Left ventricle myocardium inferior (tissue), 1 donor: Measurements from ENCODE around the gene MYO5B. TPM values are rescaled to one million over a fixed set of nuclear protein-coding genes. Genes with fewer than 3 reads are reported as not detected.

Experiments used
- DNase-seq: peaks from one replicate; pipeline ENCODE4 v3.0.0-alpha.2; 2020
- H3K27ac ChIP-seq: fragments of 200-600 bp; replicated peaks from 2 replicates; pipeline ENCODE4 v1.8.0; 2021
- H3K27me3 ChIP-seq: fragments of 200-600 bp; 2 replicates; pipeline ENCODE4 v1.8.0; 2021; ENCODE audit warnings: low read depth
- H3K36me3 ChIP-seq: fragments of 200-600 bp; 2 replicates; pipeline ENCODE4 v1.8.0; 2021
- H3K4me1 ChIP-seq: fragments of 200-600 bp; 2 replicates; pipeline ENCODE4 v1.8.0; 2021
- H3K4me3 ChIP-seq: fragments of 200-600 bp; 2 replicates; pipeline ENCODE4 v1.8.0; 2021; ENCODE audit warnings: mild to moderate bottlenecking, moderate library complexity
- H3K9me3 ChIP-seq: fragments of 200-600 bp; replicated peaks from 2 replicates; pipeline ENCODE4 v1.8.0; 2021
- CTCF ChIP-seq: fragments of 200-600 bp; IDR thresholded peaks from 2 replicates; pipeline ENCODE4 v1.8.0; 2021; ENCODE audit warnings: antibody characterized with exemption, mild to moderate bottlenecking, borderline replicate concordance
- intact Hi-C: fragments of 100-400 bp; cut with micrococcal nuclease; formaldehyde crosslinking; loops from one replicate; pipeline ENCODE4 v1.11.0; 2022
- total RNA-seq: library from RNA; stranded (reverse); fragmentation: NEBNext Ultra II Directional; extraction: Animal tissue kit (Norgen Biotek cat#: 25700); gene quantifications from one replicate; pipeline ENCODE4 v1.2.1, GENCODE V29; 2021
- donor health status: DM: no; HTN: yes; CAD: no; lungs with severe emphysema.

Gene MYO5B
- total RNA-seq, 1 donor from 2014 or later: 0.44 TPM

- no peaks in the 10 kb centered on the region for H3K36me3 ChIP-seq
- H3K4me1 ChIP-seq: no peaks in the 10 kb centered on the region
- TF ChIP-seq CTCF: no peak
- DNase-seq: no peak
- H3K27ac ChIP-seq: no peak overlapping the region
- no peaks in the 10 kb centered on the region for H3K9me3 ChIP-seq
- no peak overlapping the region for H3K4me3 ChIP-seq
- intact Hi-C loops: no loop called here
- peaks cover 65% of the 10 kb centered on the region for H3K27me3 ChIP-seq
Observed at GRCh38 chr18:49847524-49847923, 347.4 kb downstream of the MYO5B start.

DNA sequence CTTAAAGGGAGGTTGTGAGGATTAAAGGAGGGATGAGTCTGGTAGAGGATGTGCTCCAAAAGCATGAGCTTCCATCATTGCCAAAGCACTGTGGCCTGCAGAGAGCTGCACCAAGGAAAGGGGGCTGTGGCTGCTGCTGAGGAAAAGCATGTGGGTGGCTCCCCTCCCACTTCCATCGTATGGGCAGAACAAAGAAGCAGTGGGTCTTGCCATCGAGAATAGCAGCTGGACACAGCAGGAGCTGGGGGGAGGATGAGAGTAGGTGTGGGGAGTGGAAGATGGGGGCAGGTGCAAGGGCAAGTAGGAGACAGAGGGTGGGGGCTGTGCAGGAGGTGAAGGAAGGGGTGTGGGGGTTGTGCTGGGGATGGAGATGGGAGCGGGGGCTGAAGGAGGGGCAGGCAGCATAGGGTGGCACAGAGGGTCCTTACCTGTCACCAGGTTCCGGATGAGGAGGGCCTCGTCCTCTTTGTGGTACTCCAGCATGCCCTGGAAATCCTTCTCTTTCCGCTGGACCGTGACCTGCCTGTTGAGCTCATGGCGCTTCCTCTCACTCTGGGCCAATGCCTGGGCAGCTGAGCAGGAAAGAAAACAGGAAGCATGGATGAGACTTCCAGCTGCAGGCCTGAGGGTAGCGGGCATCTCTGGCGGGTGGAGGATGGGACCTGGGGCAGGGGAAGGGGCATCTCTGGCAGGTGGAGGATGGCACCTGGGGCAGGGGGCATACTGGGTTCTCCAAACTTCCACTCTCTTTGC is 348.1 kb downstream of the MYO5B start:
- DNase-seq: no peak
- intact Hi-C loops: no loop called here

GRCh38 chr18:49846361-49846662 is 348.6 kb downstream of the MYO5B start:
- Histone ChIP-seq H3K4me3 (no peak overlapping the region), H3K36me3 (no peaks in the 10 kb centered on the region), H3K4me1 (no peaks in the 10 kb centered on the region), H3K27ac (no peak overlapping the region), H3K27me3 (peaks cover 59% of the 10 kb centered on the region), H3K9me3 (no peaks in the 10 kb centered on the region)
- intact Hi-C loops: no loop called here
- DNase-seq: no peak
- no peak for TF ChIP-seq CTCF

More for the DNA sequence above, 348.1 kb downstream of the MYO5B start:
- Histone ChIP-seq H3K4me1 (no peaks in the 10 kb centered on the region), H3K9me3 (no peaks in the 10 kb centered on the region), H3K36me3 (no peaks in the 10 kb centered on the region), H3K27ac (no peak overlapping the region), H3K27me3 (peaks cover 63% of the 10 kb centered on the region), H3K4me3 (no peak overlapping the region)
- no peak for TF ChIP-seq CTCF

DNA sequence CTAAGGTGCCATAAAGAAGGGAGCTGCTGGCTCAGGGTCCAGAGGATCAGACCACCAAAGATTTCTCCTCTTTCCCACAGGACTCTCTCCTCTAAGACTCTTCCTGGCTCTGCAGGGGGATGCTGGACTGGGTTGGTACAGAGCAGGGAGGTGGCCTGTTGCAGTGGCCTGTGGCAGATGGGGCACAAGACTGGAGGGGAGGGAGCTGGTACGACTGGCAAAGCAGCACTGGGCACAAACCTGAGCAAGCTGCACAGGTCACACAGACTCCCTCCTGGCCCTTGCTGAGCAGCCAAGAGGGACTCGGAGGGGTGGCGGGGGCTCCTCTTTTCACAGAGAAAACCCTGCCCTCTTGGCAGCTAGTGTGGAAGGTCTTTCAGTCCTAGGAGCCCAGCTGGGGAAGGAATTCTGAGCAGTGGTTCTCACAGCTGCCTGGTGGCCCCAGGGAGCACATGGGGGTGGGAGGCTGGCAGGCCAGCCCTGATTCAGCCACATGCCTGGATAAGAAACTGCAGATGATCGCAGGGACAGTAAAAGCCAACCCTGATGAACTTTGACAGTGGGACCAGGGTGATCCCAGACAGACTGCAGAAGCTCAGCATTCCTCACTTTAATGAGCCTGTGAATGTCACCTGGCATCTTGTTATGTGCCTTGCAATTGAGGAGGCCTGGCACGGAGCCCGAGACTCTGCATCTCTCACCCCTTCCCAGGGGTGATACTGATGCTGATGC is 349.2 kb downstream of the MYO5B start:
- intact Hi-C loops: no loop called here

GRCh38 chr18:49844903-49845302 is 350.0 kb downstream of the MYO5B start:
- no peak overlapping the region for H3K4me3 ChIP-seq
- TF ChIP-seq CTCF: no peak
- no peaks in the 10 kb centered on the region for H3K9me3 ChIP-seq
- H3K4me1 ChIP-seq: no peaks in the 10 kb centered on the region
- H3K36me3 ChIP-seq: no peaks in the 10 kb centered on the region
- intact Hi-C loops: no loop called here
- no peak overlapping the region for H3K27ac ChIP-seq
- H3K27me3 ChIP-seq: peaks cover 49% of the 10 kb centered on the region
- DNase-seq: no peak

More for the DNA sequence above, 349.2 kb downstream of the MYO5B start:
- Histone ChIP-seq H3K4me1 (no peaks in the 10 kb centered on the region), H3K27me3 (peaks cover 58% of the 10 kb centered on the region), H3K27ac (no peak overlapping the region), H3K9me3 (no peaks in the 10 kb centered on the region), H3K36me3 (no peaks in the 10 kb centered on the region), H3K4me3 (no peak overlapping the region)
- DNase-seq: no peak
- TF ChIP-seq CTCF: no peak
